GM12872 (cell line): ENCODE results near the gene GABRG3.

Experiments used
- TF ChIP-seq, protein P1 (sequence below): IDR thresholded peaks from 3 replicates; pipeline ENCODE4 v1.5.1; 2011; ENCODE audit warnings: low read depth, mild to moderate bottlenecking, low read length, moderate library complexity; ENCODE audit not compliant: insufficient read depth

GABRG3 gene

DNA sequence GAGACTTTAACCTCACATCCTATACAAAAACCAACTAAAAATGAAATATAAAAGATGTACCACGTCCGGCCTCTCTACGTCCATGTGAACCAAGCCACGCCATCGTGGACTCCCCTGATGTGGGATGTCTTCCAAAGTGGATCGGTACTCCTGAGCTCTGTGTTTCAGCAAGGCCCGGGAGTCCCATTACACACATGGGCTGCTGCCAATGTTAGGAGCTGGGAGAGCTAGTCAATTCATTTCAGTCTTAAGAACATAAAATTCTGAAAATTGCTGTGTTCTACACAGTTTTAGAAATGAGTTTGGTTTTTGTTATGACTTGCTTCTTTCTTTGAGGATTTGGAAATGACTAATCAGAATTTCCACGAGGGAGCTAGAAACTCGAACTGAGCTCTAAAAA, 131.0 kb downstream of the GABRG3 start:
- TF ChIP-seq, protein P1, sequence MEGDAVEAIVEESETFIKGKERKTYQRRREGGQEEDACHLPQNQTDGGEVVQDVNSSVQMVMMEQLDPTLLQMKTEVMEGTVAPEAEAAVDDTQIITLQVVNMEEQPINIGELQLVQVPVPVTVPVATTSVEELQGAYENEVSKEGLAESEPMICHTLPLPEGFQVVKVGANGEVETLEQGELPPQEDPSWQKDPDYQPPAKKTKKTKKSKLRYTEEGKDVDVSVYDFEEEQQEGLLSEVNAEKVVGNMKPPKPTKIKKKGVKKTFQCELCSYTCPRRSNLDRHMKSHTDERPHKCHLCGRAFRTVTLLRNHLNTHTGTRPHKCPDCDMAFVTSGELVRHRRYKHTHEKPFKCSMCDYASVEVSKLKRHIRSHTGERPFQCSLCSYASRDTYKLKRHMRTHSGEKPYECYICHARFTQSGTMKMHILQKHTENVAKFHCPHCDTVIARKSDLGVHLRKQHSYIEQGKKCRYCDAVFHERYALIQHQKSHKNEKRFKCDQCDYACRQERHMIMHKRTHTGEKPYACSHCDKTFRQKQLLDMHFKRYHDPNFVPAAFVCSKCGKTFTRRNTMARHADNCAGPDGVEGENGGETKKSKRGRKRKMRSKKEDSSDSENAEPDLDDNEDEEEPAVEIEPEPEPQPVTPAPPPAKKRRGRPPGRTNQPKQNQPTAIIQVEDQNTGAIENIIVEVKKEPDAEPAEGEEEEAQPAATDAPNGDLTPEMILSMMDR: no peak

DNA sequence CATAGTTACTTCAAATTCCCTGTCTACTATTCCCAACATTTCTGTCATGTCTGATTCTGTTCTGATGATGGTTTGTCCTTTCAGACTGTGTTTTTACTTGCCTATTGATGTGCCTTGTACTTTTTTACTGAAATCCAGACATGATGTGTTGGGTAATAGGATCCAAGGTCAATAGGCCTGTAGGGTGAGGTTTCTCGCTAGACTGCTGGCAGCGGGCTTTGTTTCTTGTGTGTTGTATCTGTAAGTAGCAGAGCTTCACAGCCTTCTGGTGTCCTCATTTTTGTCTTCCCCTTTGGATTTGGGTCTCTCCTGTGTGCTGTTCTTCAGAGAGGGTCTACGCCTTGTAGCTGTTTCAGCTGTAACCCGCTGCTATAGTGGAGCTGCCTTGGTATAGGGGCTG, 140.3 kb downstream of the GABRG3 start:
- TF ChIP-seq, protein P1: no peak

DNA sequence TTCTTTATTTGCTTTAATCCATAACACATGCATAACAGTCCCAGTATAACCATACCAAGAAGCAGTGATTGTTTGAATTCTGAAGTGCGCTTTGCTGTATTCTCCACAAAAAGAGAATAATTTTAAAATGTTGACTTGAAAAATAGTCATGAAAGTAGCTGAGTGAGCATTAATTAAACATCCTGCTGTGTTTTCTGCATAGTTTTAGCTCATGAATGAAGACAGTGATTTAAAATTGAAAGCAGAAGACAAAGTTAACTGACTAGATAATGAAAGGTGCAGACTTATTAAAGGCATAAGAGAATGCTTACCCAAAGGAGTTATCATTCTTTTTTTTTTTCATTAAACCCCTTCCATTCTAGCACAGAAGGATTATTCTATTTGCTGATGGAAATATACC, 143.5 kb downstream of the GABRG3 start:
- TF ChIP-seq, protein P1: no peak

DNA sequence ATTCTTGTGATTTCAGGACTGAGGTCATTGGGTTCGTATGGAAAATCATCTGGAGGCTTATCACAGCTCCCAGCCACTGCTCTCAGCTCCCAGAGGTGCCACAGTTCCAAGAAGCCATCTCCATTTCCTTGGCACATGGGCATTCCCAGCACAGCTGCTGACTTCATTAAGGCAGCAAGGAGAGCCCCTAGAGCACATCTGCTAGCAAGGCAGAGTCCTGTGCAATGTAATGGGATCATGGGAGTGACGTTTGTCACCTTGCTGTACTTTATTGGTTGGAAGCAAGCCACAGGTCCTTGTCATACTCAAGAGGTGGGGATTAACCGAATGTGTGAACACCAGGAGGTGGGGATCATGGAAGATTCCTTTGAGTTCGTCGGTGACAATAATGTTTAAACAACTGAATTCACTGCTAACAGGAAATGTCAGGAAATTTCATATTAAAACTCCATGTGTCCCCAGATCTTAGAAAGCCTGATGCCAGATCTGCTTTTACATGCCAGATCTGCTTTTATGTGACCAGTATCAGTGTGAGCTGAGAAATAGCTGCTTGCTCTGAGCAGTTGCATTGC, 148.8 kb downstream of the GABRG3 start:
- TF ChIP-seq, protein P1: no peak

DNA sequence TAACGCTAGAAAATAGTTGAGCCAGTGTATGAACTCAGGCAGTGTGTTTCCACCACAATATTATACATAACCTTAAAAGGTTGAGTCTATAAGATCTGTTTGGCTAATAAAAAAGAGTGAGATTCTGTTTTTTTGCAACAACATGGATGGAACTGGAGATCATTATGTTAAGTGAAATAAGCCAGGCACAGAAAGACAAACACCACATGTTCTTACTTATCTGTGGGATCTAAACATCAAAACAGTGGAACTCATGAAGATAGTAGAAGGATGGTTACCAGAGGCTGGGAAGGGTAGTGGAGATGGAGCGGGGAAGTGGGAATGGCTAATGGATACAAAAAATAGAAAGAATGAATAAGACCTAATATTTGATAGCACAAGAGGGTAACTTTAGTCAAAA, 150.7 kb downstream of the GABRG3 start:
- TF ChIP-seq, protein P1: no peak

DNA sequence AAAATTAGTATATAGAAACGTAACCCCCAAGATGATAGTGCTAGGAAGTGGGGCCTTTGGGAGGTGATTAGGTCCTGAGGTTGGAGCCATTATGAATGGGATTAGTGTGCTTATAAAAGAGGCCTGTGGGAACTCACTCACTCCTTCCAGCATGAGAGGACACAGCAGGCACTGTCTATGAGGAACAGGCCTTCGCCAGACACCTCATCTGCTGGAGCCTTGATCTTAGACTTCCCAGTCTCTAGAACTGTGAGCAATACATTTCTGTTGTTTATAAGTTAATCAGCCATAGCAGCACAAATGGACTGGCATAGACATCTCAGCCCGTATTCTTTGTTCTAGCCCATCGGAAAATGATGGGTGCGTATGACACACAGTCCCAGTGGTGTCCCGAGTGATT, 152.3 kb downstream of the GABRG3 start:
- TF ChIP-seq, protein P1: no peak

DNA sequence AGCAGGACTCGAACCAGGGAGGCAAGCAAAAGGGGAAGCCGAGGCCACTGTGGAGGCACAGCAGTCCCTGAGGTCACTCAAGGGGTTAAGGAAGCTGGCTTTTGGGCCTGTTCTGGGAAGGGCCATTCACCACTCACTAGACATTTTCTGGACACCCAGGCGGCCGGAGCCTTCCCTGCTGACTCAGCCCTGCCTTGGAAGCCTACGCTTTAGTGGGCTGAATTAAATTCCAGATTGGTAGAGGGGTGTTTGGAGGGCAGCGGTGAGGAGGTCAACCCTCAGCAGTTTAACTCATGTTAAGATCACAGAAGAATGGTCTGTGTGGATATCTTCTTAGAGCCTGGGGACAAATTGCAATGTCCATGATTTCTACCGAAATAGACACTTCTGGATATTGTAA, 152.8 kb downstream of the GABRG3 start:
- TF ChIP-seq, protein P1: no peak
